NCI-H2107 treated with DMSO at 0.1 percent for 48 hours (cell line): Measurements from ENCODE around the gene MAD2L2.

ENCODE experiments used
- DNase-seq: peaks from one replicate; lab custom pipeline; 2025; ENCODE audit not compliant: unreplicated experiment; lab: John Stamatoyannopoulos, UW

Gene MAD2L2

DNA sequence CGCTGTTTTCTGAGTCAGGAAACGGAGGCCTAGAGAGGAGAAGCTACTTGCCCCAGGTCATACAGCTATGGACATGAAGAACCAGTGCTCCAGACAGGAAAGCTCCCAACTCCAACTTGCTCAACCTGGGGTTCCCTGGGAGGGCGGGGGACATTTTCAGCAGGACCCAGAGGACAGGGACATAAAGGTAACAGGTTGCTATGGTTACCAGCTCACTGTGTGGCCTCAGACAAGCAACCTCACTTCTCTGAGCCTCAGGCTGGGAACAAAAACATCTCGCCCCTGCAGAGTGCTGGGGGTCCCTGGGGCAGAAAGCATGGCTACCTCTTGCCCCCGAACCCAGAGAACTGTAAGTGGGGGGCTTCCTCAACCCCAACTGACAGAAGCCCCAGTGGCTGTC lies 42.8 kb downstream of the MAD2L2 start:
- no peak for DNase-seq

DNA sequence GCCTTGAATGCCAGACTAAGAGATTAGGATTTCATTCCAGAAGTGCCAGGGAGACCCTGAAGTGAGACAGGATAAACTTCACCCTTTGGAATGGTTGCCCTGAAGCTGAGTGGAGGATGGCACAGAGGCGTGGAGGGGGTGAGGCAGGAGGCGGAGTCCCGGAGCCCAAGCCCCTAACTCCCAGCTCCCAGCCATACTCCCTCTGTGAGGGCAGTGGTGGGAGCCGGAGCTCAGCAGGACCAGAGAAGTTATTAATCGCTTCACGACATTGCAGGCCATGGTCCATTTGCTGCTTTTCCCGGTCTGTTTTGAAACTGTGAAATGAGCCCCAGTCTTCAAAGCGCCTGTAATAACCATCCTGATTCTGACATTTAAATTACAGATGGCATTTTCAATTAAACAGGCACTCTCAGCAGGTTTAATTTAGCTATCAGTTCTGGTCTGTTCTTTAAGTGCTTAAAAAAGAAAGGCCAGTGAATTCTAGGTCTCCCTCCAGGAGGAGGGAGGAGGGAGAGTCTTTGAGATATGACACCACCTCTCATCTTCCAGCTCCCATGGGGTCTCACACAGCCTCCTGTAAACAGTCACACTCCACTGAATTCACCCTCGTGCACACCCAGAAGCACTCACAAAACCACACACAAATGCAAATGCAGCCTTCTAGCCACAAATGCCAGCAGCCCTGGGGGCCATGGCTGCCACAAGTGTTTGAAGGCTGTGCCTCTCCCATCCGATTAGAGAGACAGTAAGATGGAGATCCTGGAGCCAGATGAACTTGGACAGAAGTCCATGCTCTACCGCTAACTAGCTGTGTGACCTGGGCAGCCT lies 46.4 kb downstream of the MAD2L2 start:
- DNase-seq: peak; percentile 90

DNA sequence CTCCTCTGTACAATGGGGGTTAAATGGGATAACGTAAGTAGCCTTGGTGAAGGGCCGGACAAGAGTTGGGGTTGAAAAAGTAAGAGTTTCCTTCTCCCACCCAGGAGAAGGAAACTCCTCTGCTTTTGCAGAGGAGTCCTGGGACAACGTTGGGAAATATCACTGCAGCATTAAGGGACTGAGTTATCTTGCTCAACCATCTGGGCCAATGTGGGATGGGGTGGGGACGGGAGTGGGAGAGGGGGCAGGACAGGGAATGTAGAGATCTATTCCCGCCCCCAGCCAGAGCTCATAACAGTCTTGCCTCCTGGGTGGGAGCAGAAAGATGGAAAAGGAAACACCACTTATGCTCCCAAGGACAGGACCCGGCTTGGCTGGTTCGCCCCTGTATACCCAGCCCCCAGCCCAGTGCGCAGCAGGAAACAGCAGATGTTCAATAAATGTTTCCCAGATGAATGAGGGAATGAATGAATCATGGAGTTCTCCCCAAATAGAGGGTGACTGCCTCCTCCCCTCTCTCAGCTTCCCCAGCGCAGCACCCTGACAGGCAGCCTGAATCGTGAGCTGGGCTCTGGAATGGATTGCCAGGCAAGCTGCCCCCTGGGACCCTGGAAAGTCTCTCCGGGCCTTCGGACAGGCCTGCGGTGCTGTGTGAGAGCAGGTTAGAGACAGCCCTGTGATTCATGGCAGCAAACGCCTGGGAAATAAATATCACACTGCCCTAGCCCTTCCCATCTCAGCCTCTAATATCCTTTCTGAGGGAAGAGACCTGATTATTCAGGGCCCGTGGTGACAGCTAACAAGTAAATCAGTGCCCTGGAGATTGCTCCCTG lies 51.5 kb downstream of the MAD2L2 start:
- DNase-seq: no peak

DNA sequence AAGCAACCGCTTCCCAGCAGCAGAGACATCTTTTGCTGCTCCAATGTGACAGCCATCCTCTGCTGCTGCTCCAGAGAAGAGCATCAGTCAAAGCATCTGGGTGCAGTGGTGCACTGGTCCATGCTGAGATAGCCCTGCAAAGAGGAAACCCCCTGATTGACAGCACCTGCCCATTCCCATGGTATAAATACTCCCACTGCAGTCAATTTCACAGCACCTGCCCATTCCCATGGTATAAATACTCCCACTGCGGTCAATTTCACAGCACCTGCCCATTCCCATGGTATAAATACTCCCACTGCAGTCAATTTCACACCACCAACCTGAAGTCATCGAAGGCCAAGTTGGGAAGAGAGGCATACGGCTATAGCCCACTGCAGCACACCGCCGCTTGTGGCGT lies 52.2 kb downstream of the MAD2L2 start:
- no peak for DNase-seq

DNA sequence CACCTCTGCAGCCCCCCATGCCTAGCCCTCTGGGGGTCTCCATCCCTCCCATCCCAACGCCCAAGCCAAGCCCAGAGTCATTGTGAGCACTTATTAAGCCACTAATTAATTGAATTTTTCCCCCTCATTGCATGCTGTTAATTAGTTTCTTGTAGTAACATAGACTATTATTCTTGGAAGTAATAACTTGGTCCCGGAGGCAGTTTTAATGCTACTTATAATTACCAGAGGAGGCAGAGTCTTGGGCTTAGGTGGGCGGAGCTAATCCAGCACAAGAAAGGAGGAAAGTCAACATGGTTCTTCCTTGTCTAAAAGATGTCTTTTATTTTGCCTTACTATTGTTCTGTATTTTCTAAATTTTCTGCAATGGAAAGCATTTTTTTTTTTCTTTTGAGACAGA lies 54.4 kb downstream of the MAD2L2 start:
- no peak for DNase-seq
